Cardiac muscle cell (in vitro differentiated cells and primary cell): ENCODE results near the gene COL18A1. TPM values are rescaled to one million over a fixed set of nuclear protein-coding genes. Genes with fewer than 3 reads are reported as not detected.

Source experiments
- DNase-seq, 2 donors: peaks; one replicate each; pipeline versions ENCODE4 v3.0.0 to v3.0.0-alpha.2; 2010 to 2017; ENCODE audit warnings: low read depth in 1 of 2, low spot score in 1 of 2
- H3K27ac ChIP-seq: fragments of 200-600 bp; sonication (generic); 2 replicates; pipeline ENCODE4 v1.5.1; 2016
- H3K27me3 ChIP-seq: fragments of 200-600 bp; sonication (generic); 2 replicates; pipeline ENCODE4 v1.6.0; 2016; ENCODE audit warnings: control low read depth
- H3K36me3 ChIP-seq: fragments of 200-600 bp; sonication (generic); 2 replicates; pipeline ENCODE4 v1.5.1; 2016; ENCODE audit warnings: control low read depth
- H3K4me1 ChIP-seq: fragments of 200-600 bp; sonication (generic); 2 replicates; pipeline ENCODE4 v1.8.1; 2017; ENCODE audit warnings: low read depth, mild to moderate bottlenecking, mixed run types
- H3K4me3 ChIP-seq: fragments of 200-600 bp; sonication (generic); 2 replicates; pipeline ENCODE4 v1.5.1; 2016; ENCODE audit warnings: mild to moderate bottlenecking
- H3K9me3 ChIP-seq: fragments of 200-600 bp; sonication (generic); 2 replicates; pipeline ENCODE4 v1.5.1; 2017; ENCODE audit warnings: low read depth, mild to moderate bottlenecking, control low read depth
- polyA plus RNA-seq: library from polyadenylated mRNA; unstranded; fragments of >200 nt; fragmentation: Nextera tagmentation; extraction: Ambion mirVana; gene quantifications from 2 replicates; pipeline ENCODE4 v1.2.1, GENCODE V29; 2016
- total RNA-seq: library from RNA; depleted of rRNA; stranded (reverse); fragments of >200 nt; gene quantifications from 2 replicates; pipeline ENCODE4 v1.2.3, GENCODE V29; 2016
- TF ChIP-seq, protein P1 (sequence below): IDR thresholded peaks from 2 replicates; pipeline ENCODE4 v1.5.1; 2012; ENCODE audit warnings: low read depth, mild to moderate bottlenecking, low read length

COL18A1 gene
- total and polyA plus RNA-seq, 2 experiments from 2014 or later, result 407 to 1,182 TPM

DNA sequence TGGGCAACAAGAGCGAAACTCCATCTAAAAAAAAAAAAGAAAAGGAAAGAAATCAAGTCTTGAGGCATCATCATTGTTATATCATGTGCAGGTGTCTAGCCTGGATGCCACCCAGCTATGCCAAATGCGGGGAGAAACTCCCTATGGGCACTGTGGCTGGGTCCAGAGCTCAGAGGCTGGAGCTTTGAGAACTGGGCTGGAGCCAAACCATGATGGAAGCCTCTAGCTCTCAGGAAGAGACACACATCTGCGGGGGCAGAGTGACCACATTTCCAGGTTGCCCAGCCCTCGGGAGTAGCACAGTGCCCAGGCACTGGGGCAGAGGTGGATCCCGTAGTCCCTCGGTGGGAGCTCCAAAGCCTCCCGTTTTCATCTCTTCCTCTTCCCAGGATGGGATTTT lies 58.9 kb downstream of the COL18A1 start:
- no peak for DNase-seq
- H3K27me3 ChIP-seq, result no peaks in the 10 kb centered on the region
- H3K4me3 ChIP-seq, result no peak overlapping the region
- TF ChIP-seq, protein P1, sequence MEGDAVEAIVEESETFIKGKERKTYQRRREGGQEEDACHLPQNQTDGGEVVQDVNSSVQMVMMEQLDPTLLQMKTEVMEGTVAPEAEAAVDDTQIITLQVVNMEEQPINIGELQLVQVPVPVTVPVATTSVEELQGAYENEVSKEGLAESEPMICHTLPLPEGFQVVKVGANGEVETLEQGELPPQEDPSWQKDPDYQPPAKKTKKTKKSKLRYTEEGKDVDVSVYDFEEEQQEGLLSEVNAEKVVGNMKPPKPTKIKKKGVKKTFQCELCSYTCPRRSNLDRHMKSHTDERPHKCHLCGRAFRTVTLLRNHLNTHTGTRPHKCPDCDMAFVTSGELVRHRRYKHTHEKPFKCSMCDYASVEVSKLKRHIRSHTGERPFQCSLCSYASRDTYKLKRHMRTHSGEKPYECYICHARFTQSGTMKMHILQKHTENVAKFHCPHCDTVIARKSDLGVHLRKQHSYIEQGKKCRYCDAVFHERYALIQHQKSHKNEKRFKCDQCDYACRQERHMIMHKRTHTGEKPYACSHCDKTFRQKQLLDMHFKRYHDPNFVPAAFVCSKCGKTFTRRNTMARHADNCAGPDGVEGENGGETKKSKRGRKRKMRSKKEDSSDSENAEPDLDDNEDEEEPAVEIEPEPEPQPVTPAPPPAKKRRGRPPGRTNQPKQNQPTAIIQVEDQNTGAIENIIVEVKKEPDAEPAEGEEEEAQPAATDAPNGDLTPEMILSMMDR, result no peak
- no peaks in the 10 kb centered on the region for H3K4me1 ChIP-seq
- peaks cover 6% of the 10 kb centered on the region for H3K36me3 ChIP-seq
- no peaks in the 10 kb centered on the region for H3K9me3 ChIP-seq
- no peak overlapping the region for H3K27ac ChIP-seq

GRCh38 chr21:45464309-45464708 lies 59.3 kb downstream of the COL18A1 start:
- no peak for DNase-seq
- Histone ChIP-seq H3K4me1 (no peaks in the 10 kb centered on the region), H3K9me3 (no peaks in the 10 kb centered on the region), H3K36me3 (peaks cover 6% of the 10 kb centered on the region), H3K27me3 (no peaks in the 10 kb centered on the region), H3K27ac (no peak overlapping the region), H3K4me3 (no peak overlapping the region)
- TF ChIP-seq, protein P1, result no peak

DNA sequence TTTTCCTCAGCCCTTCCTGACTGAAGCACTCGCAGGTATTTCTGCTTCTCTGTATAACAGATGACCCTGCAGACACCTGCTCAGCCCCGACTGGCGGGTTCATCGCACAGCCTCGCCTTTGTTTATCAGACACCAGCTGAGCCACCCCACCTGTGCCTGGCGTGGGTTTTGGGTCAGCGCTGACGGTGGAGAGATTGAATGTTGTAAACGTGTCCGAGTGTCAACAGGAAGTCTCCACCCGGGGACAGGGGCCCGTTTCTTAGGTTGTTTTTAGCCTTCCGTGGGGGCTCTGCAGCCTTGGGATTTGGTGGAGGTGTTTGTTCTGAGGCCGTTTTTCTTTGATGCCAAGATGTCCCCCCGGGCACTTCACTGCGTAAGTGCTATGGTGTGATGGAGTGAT lies 60.1 kb downstream of the COL18A1 start:
- H3K27me3 ChIP-seq, result no peaks in the 10 kb centered on the region
- peaks cover 6% of the 10 kb centered on the region for H3K36me3 ChIP-seq
- no peaks in the 10 kb centered on the region for H3K4me1 ChIP-seq
- no peak overlapping the region for H3K27ac ChIP-seq
- no peaks in the 10 kb centered on the region for H3K9me3 ChIP-seq
- no peak for DNase-seq
- TF ChIP-seq, protein P1, result no peak
- no peak overlapping the region for H3K4me3 ChIP-seq

- H3K27ac ChIP-seq, result no peak overlapping the region
- TF ChIP-seq, protein P1, result no peak
- H3K27me3 ChIP-seq, result no peaks in the 10 kb centered on the region
- H3K4me3 ChIP-seq, result no peak overlapping the region
- peaks cover 4% of the 10 kb centered on the region for H3K36me3 ChIP-seq
- H3K9me3 ChIP-seq, result no peaks in the 10 kb centered on the region
- no peak for DNase-seq
- no peaks in the 10 kb centered on the region for H3K4me1 ChIP-seq
These were observed 60.8 kb downstream of the COL18A1 start for GRCh38 chr21:45465611-45466329.

DNA sequence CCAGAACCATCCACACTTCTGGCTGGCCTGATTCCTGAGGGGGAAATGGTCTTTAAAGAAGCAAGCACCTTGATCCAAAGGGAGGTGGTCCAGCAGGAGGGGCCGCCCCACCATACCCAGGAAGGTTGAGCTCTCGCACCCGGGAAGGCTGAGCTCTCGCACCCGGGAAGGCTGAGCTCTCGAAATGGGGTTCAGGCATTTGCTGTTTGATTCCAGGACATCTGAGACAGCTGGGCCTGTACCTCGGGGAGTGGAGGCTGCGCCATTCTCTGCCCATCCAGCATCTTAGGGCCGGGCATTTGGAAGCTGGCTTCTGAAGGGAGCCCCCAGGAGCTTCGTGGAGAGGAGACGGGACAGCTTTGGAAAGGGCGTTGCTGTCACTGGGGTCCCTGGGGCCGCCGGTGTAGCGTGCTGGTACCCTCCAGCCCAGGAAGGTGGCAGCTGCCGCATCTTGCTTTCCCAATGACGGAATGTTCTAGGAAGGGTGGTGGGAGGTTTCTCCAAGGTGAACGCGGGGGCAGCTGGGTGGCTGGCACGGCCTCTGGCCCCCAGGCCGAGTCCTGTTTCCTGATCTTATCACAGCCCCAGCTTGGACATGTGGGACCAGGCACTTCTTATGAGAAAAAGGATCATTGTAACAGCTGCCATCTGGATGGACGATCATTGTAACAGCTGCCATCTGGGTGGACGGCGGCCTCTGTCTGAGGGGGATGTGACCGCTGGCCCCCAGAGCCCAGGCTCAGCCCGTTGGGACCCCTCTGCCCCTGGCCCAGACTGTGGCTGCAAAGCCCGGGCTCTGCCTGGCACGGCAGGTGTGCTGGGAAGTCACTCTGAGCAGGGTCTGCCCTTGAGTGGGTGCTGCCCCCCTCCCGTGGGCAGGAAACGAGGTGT lies 61.6 kb downstream of the COL18A1 start:
- TF ChIP-seq, protein P1, result no peak
- peaks cover 4% of the 10 kb centered on the region for H3K36me3 ChIP-seq
- H3K9me3 ChIP-seq, result no peaks in the 10 kb centered on the region
- H3K4me1 ChIP-seq, result no peaks in the 10 kb centered on the region
- no peak overlapping the region for H3K27ac ChIP-seq
- no peak for DNase-seq
- no peak overlapping the region for H3K4me3 ChIP-seq
- no peaks in the 10 kb centered on the region for H3K27me3 ChIP-seq
